DND-41 (cell line): Measurements from ENCODE around the gene TRRAP.

Experiments used
- ATAC-seq: fragments of 200-7000 bp; cut with Tn5 transposase; 3 replicates; pipeline ENCODE4 v1.9.1; 2021; ENCODE audit warnings: low read depth; ENCODE audit not compliant: insufficient read depth
- DNase-seq: peaks from one replicate; pipeline ENCODE4 v3.0.0-alpha.2; 2020
- H2AFZ ChIP-seq: 2 replicates; pipeline ENCODE4 v1.6.0; 2012; ENCODE audit warnings: low read depth, low read length
- H3K27ac ChIP-seq: 2 replicates; pipeline ENCODE4 v1.5.1; 2012; ENCODE audit warnings: low read length, inconsistent platforms
- H3K27me3 ChIP-seq: fragments of 200-600 bp; sonication (generic); 2 replicates; pipeline ENCODE4 v1.6.0; 2012; ENCODE audit warnings: low read length, mild to moderate bottlenecking, inconsistent platforms; ENCODE audit not compliant: insufficient read depth, poor library complexity
- H3K36me3 ChIP-seq: 2 replicates; pipeline ENCODE4 v1.5.1; 2012; ENCODE audit warnings: low read length, inconsistent platforms; ENCODE audit not compliant: insufficient read depth
- H3K4me1 ChIP-seq: 2 replicates; pipeline ENCODE4 v1.5.1; 2012; ENCODE audit warnings: mild to moderate bottlenecking, low read length; ENCODE audit not compliant: insufficient read depth
- H3K4me2 ChIP-seq: 2 replicates; pipeline ENCODE4 v1.6.0; 2012; ENCODE audit warnings: mild to moderate bottlenecking, moderate library complexity, low read length, inconsistent platforms; ENCODE audit not compliant: insufficient read depth
- H3K4me3 ChIP-seq, 2 experiments: fragments of 200-600 bp in 1 of 2; shearing (Covaris generic) in 1 of 2; 2 replicates each; pipeline ENCODE4 v1.5.1; 2012 to 2016; ENCODE audit warnings: inconsistent platforms in 2 of 2, low read length in 2 of 2, mild to moderate bottlenecking in 2 of 2, low read depth in 1 of 2, moderate library complexity in 1 of 2
- H3K79me2 ChIP-seq: 2 replicates; pipeline ENCODE4 v1.6.0; 2012; ENCODE audit warnings: low read length, inconsistent platforms; ENCODE audit not compliant: insufficient read depth
- H3K9ac ChIP-seq: 2 replicates; pipeline ENCODE4 v1.6.0; 2012; ENCODE audit warnings: low read depth, mild to moderate bottlenecking, inconsistent platforms, low read length, moderate library complexity
- H3K9me3 ChIP-seq: 2 replicates; pipeline ENCODE4 v1.5.1; 2012; ENCODE audit warnings: low read length, moderate library complexity, mild to moderate bottlenecking, inconsistent platforms; ENCODE audit not compliant: insufficient read depth, severe bottlenecking
- H4K20me1 ChIP-seq: 2 replicates; pipeline ENCODE4 v1.6.0; 2012; ENCODE audit warnings: low read length; ENCODE audit not compliant: insufficient read depth
- CTCF ChIP-seq: IDR thresholded peaks from 2 replicates; pipeline ENCODE4 v1.5.1; 2012; ENCODE audit warnings: borderline replicate concordance, low read length, moderate library complexity, mild to moderate bottlenecking; ENCODE audit not compliant: poor library complexity, severe bottlenecking; ENCODE audit errors: extremely low read depth
- EZH2 ChIP-seq: IDR thresholded peaks from 3 replicates; pipeline ENCODE4 v1.6.1; 2012; ENCODE audit warnings: borderline replicate concordance, low read depth, mild to moderate bottlenecking, moderate library complexity, low read length, inconsistent platforms; ENCODE audit not compliant: severe bottlenecking

TRRAP gene

GRCh38 chr7:98949336-98950044, 71.2 kb downstream of the TRRAP start:
- no peak overlapping the region for H3K9ac ChIP-seq
- ATAC-seq (no peak), DNase-seq (no peak)
- peaks cover 10% of the 10 kb centered on the region; the same call in 1 of the 2 replicates for H3K79me2 ChIP-seq
- H4K20me1 ChIP-seq = peaks cover 11% of the 10 kb centered on the region; the same call in 1 of the 2 replicates
- H3K9me3 ChIP-seq = no peaks in the 10 kb centered on the region
- peaks cover 96% of the 10 kb centered on the region for H3K36me3 ChIP-seq
- no peak for TF ChIP-seq CTCF
- TF ChIP-seq EZH2 = no peak
- H3K27ac ChIP-seq = no peak overlapping the region
- H3K27me3 ChIP-seq = no peaks in the 10 kb centered on the region
- no peak overlapping the region for H3K4me2 ChIP-seq
- H2AFZ ChIP-seq = no peak overlapping the region
- H3K4me1 ChIP-seq = no peaks in the 10 kb centered on the region
- H3K4me3 ChIP-seq = no peak overlapping the region

DNA sequence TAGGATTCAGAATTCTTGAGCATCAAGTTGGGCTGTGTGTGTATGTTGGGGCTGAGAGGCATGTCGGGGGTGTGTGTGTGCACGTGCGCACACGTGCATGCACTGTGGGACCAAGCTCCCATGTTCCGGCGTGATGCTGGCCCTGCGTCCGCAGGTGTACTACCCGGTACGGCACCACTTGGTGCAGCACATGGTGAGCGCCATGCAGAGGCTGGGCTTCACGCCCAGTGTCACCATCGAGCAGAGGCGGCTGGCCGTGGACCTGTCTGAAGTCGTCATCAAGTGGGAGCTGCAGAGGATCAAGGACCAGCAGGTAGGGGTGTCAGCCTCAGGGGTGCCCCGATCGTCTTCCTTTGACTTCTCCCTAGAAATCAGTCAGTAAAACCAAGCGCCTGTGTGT, 77.7 kb downstream of the TRRAP start:
- H3K27ac ChIP-seq = no peak overlapping the region
- H2AFZ ChIP-seq = no peak overlapping the region
- no peaks in the 10 kb centered on the region for H3K27me3 ChIP-seq
- no peak overlapping the region for H3K4me3 ChIP-seq
- no peak for DNase-seq
- no peaks in the 10 kb centered on the region for H3K4me1 ChIP-seq
- H3K9ac ChIP-seq = no peak overlapping the region
- peaks cover 97% of the 10 kb centered on the region for H3K36me3 ChIP-seq
- no peak for ATAC-seq
- no peak overlapping the region for H3K4me2 ChIP-seq
- TF ChIP-seq CTCF (no peak), EZH2 (no peak)
- H4K20me1 ChIP-seq = peaks cover 5% of the 10 kb centered on the region; the same call in 1 of the 2 replicates
- no peaks in the 10 kb centered on the region for H3K9me3 ChIP-seq
- H3K79me2 ChIP-seq = no peaks in the 10 kb centered on the region

DNA sequence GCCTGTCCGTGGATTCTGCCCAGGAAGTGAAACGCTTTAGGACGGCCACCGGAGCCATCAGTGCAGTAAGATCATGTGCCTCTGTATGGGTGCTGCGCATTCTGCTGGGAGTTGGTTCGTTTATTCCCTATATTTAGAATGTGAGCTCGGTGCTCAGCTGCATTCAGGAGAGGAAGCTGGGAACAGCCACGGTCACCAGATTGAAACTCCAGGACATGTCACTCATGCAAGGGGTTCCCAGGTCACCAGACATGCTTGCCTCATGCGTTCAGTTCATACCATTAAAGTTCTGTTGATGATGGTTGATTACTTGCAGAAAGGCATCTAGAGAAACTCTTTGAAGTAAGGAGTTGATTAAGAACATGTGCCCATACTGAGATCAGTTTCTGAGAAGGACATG, 78.1 kb downstream of the TRRAP start:
- Histone ChIP-seq H3K4me2 (no peak overlapping the region), H3K4me3 (no peak overlapping the region), H3K36me3 (peaks cover 97% of the 10 kb centered on the region), H3K27me3 (no peaks in the 10 kb centered on the region), H3K27ac (no peak overlapping the region), H3K9me3 (no peaks in the 10 kb centered on the region), H3K79me2 (no peaks in the 10 kb centered on the region), H2AFZ (no peak overlapping the region), H3K9ac (no peak overlapping the region), H4K20me1 (peaks cover 5% of the 10 kb centered on the region; the same call in 1 of the 2 replicates), H3K4me1 (no peaks in the 10 kb centered on the region)
- no peak for TF ChIP-seq CTCF
- no peak for TF ChIP-seq EZH2
- DNase-seq (no peak), ATAC-seq (no peak)
